HG02678 (cell line): ENCODE data around the gene MYL6.
"Not testable (repeated sequence)": the region's sequence is repeated elsewhere in the genome, so short reads cannot be mapped to it uniquely, and the experiment has no call there.

Experiments
- ATAC-seq: cut with Tn5 transposase; IDR thresholded peaks from one replicate; pipeline ENCODE4 v1.9.1; 2021; ENCODE audit warnings: mild to moderate bottlenecking, moderate library complexity; ENCODE audit not compliant: unreplicated experiment

Gene MYL6

GRCh38 chr12:56189099-56189917 is 31.1 kb downstream of the MYL6 start, which contains the start of gene SMARCC2:
SMARCC2 (minus strand) TSS chr12:56189483; CDS start chr12:56189461, 22 bp downstream.
- ATAC-seq = peak; percentile 79

- peak; percentile 30 for ATAC-seq
These were observed 31.9 kb downstream of the MYL6 start for GRCh38 chr12:56189918-56190694.

- no peak for ATAC-seq
These were observed 32.6 kb downstream of the MYL6 start for GRCh38 chr12:56190695-56191155.

GRCh38 chr12:56192582-56192981 is 34.4 kb downstream of the MYL6 start:
- ATAC-seq = no peak

- ATAC-seq = peak; percentile 30
These were observed 34.9 kb downstream of the MYL6 start for GRCh38 chr12:56193025-56193578.

- not testable (repeated sequence) for ATAC-seq
These were observed 38.8 kb downstream of the MYL6 start for GRCh38 chr12:56196818-56197550.

- no peak for ATAC-seq
These were observed 39.9 kb downstream of the MYL6 start for GRCh38 chr12:56197921-56198635.

- ATAC-seq = no peak
These were observed 40.7 kb downstream of the MYL6 start for GRCh38 chr12:56198836-56199235.

GRCh38 chr12:56202366-56202765 is 44.2 kb downstream of the MYL6 start:
- no peak for ATAC-seq

- no peak for ATAC-seq
These were observed 44.7 kb downstream of the MYL6 start for GRCh38 chr12:56202838-56203237.

GRCh38 chr12:56204275-56204674 is 46.1 kb downstream of the MYL6 start:
- ATAC-seq = no peak

- ATAC-seq = no peak
These were observed 47.3 kb downstream of the MYL6 start for GRCh38 chr12:56205445-56205844.

- ATAC-seq = no peak
These were observed 48.5 kb downstream of the MYL6 start for GRCh38 chr12:56206452-56207166.

- no peak for ATAC-seq
These were observed 49.8 kb downstream of the MYL6 start for GRCh38 chr12:56208006-56208405.
